Esophagus muscularis mucosa (tissue), 4 donors: Measurements from ENCODE around the gene ZNG1A.
"Not testable (repeated sequence)": the region's sequence is repeated elsewhere in the genome, so short reads cannot be mapped to it uniquely, and the experiment has no call there.

ENCODE experiments used
- CTCF ChIP-seq, 3 experiments: fragments of 200-600 bp in 2 of 3; fragments of 450-650 bp in 1 of 3; sonication (generic) in 2 of 3; IDR thresholded peaks; one replicate each; pipeline ENCODE4 v1.5.1; 2017 to 2019; ENCODE audit warnings: antibody characterized with exemption in 3 of 3, mild to moderate bottlenecking in 2 of 3, moderate library complexity in 1 of 3
- EP300 ChIP-seq: sonication (generic); formaldehyde crosslinking; IDR thresholded peaks from one replicate; pipeline ENCODE4 v1.6.1; 2017; ENCODE audit warnings: antibody characterized with exemption
- POLR2A ChIP-seq: fragments of 450-650 bp; IDR thresholded peaks from one replicate; pipeline ENCODE4 v1.6.1; 2017; ENCODE audit warnings: antibody characterized with exemption, moderate library complexity, mild to moderate bottlenecking, low read depth
- POLR2AphosphoS5 ChIP-seq, 2 donors: sonication (generic); formaldehyde crosslinking; IDR thresholded peaks; one replicate each; pipeline ENCODE4 v1.6.1; 2017; ENCODE audit warnings: antibody characterized with exemption in 2 of 2

GRCh38 chr9:169757-170156 is 9.1 kb downstream of the ZNG1A start:
- TF ChIP-seq CTCF (IDR thresholded peaks at IDR 0.05); POLR2A; POLR2AphosphoS5 (IDR thresholded peaks at IDR 0.05); EP300: not testable (repeated sequence)
